LNCaP clone FGC (cell line): Measurements from ENCODE around the gene FKBP10.

ENCODE experiments used
- DNase-seq: peaks from one replicate; pipeline ENCODE4 v3.0.0-alpha.2; 2011; ENCODE audit warnings: low read depth
- H3K4me3 ChIP-seq: 2 replicates; pipeline ENCODE4 v1.5.1; 2011; ENCODE audit warnings: mild to moderate bottlenecking, low read depth, low read length, control low read depth
- CTCF ChIP-seq: IDR thresholded peaks from 2 replicates; pipeline ENCODE4 v1.5.1; 2012; ENCODE audit warnings: mild to moderate bottlenecking; ENCODE audit not compliant: control insufficient read depth, insufficient read depth; ENCODE audit errors: extremely low read depth

FKBP10 gene

GRCh38 chr17:41769985-41770384 lies 42.8 kb upstream of the FKBP10 start:
- no peak overlapping the region for H3K4me3 ChIP-seq
- no peak for TF ChIP-seq CTCF
- no peak for DNase-seq

- no peak for TF ChIP-seq CTCF
- peak overlapping the region; percentile 30 for H3K4me3 ChIP-seq
Observed at GRCh38 chr17:41771389-41772206, 41.2 kb upstream of the FKBP10 start.

DNA sequence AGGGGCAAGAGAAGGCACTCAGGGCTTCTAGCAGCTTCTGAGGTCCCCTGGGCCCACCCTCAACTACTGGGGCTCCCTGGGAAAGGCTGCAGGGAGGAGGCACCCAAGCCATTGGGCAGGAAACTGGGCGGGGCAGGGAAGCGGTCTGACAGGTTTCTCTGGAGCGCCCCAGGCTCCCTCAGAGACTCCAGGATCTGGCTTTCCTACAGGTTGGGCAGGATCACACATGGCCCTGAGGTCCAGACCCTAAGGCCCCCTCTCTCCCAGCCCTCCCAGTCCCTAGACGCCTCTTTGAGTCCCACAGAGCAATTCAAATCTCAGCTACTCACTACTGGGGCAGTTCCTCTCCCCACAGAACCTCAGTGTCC lies 40.6 kb upstream of the FKBP10 start:
- peak; percentile 77 for DNase-seq
- peak overlapping the region; percentile 30 for H3K4me3 ChIP-seq
- TF ChIP-seq CTCF: no peak

More at GRCh38 chr17:41771389-41772206, 41.2 kb upstream of the FKBP10 start:
- no peak for DNase-seq

GRCh38 chr17:41772586-41773189 lies 40.1 kb upstream of the FKBP10 start:
- peak overlapping the region; percentile 30; the same call in 1 of the 2 replicates for H3K4me3 ChIP-seq
- DNase-seq: no peak
- TF ChIP-seq CTCF: no peak

GRCh38 chr17:41773190-41773588 lies 39.6 kb upstream of the FKBP10 start:
- DNase-seq: peak; percentile 81
- no peak for TF ChIP-seq CTCF
- 0 out of 2 replicates have a peak overlapping the region, but pooled peaks have one; percentile 30 for H3K4me3 ChIP-seq

DNA sequence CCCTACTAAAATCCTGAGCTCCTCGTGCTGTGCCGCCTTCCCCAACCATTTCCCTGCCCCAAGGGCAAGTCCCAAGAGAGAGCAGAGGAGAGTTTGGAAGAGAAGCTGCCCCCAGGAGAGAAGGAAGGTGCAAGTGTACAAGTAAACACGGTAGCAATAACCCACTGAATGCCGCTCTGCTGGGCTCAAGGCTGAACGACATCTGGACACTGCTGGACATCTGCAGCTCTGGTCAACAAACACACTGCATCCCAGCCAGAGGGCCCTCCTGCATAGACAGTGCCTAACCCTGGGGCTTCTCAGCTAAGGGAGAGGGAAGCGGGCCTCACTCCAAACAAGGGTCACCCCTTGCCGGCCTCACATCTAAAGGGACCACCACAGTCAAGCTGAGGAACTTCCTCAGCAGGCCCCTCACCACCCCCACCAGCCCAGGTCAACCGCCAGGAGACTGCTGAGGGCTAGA lies 39.0 kb upstream of the FKBP10 start:
- no peak for TF ChIP-seq CTCF
- no peak overlapping the region for H3K4me3 ChIP-seq
- DNase-seq: no peak
